ENCODE measurements around the gene SLC38A1. TPM values are rescaled to one million over a fixed set of nuclear protein-coding genes. Genes with fewer than 3 reads are reported as not detected.
A peak's percentile ranks its signal among the peaks of the same experiment; 100 is the strongest.
"Not testable (repeated sequence)": the region's sequence is repeated elsewhere in the genome, so short reads cannot be mapped to it uniquely, and the experiment has no call there.

SLC38A1 gene
- total RNA-seq, 2 donors from 2014 or later = 142 to 169 TPM

DNA sequence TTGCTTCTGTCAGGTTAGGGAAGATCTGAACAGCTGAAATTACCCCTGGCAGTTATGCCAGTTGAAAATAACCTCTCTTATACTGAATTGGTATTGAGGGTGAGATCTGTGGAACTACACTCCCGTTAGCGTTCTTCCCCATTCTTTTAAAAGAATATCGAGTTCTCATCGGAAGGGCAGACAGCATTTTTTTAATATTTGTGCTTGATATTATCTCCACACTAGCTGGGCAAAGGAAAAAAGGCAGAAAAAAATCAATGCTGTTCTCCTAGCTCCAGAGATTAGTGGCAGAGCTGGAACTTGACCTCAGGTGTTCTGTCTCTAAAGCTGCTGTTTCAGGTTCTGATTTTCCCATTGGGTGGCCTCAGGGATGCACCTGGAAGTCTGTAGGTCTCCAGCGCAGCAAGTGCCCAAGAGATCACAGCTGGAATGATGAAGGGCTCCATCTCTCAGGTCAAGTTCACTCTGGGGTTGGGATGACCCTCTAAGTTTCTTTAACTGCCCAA is 67.5 kb downstream of the SLC38A1 start:
- DNase-seq (ENCODE audit: low spot score) = no peak
- Mint-ChIP-seq H3K27ac (no peak overlapping the region), H3K36me3 (peaks cover 31% of the 10 kb centered on the region), H3K4me1 (ENCODE audit: low read depth in 2 of 2) (no peaks in the 10 kb centered on the region), H3K27me3 (no peaks in the 10 kb centered on the region), H3K4me3 (no peak overlapping the region), H3K9me3 (no peaks in the 10 kb centered on the region)
- no peak for ATAC-seq

DNA sequence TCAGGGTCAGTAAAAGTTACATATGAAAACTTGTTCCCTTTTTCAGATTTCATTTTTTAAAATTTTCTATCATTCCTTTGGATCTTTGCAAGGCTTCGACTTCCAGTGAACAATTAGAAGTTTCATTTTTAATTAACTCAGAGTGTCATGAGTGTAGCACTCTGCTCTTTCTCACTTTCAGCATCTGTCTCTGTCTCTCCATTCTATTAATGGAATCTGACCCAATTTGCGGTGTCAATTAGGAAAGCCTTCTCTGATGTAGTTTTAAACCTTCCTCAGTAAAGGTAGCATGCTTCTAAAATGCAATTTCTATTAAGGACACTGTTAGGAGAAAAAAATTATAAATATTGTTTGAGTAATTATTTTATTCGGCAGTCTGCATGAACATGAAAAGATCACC is 68.3 kb downstream of the SLC38A1 start:
- H3K27ac Mint-ChIP-seq = no peak overlapping the region
- no peaks in the 10 kb centered on the region for H3K4me1 Mint-ChIP-seq (ENCODE audit: low read depth in 2 of 2)

DNA sequence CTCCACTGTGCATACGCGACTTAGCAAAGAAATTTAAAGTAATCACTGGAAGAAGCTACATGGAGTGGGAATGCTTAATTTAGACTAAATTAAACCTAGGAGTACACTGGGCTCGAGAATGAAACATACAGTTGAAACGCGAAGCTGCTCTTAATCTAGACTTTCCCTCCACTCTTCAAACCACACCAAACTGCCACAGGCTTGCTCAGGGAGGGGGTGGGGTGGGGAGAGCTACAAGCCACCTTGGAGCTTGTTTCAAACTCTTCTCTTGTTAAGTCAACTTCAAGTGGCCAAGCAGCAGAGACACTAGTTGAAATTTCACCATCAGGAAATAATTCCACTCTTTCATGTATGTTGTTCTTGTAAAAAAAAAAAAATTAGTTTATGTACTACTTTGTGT is 69.9 kb downstream of the SLC38A1 start:
- no peaks in the 10 kb centered on the region for H3K9me3 Mint-ChIP-seq
- ATAC-seq (no peak), DNase-seq (ENCODE audit: low spot score) (no peak)
- H3K36me3 Mint-ChIP-seq = peaks cover 42% of the 10 kb centered on the region
- no peaks in the 10 kb centered on the region for H3K27me3 Mint-ChIP-seq
- H3K4me3 Mint-ChIP-seq = no peak overlapping the region
- peaks cover 0 to 5% of the 10 kb centered on the region in 2 donors for H3K4me1 Mint-ChIP-seq (ENCODE audit: low read depth in 2 of 2)
- no peak overlapping the region for H3K27ac Mint-ChIP-seq

More for the DNA sequence above, 68.3 kb downstream of the SLC38A1 start:
- H3K4me3 Mint-ChIP-seq = no peak overlapping the region
- DNase-seq (ENCODE audit: low spot score) (no peak), ATAC-seq (no peak)
- H3K36me3 Mint-ChIP-seq = peaks cover 38% of the 10 kb centered on the region
- no peaks in the 10 kb centered on the region for H3K9me3 Mint-ChIP-seq
- H3K27me3 Mint-ChIP-seq = no peaks in the 10 kb centered on the region

DNA sequence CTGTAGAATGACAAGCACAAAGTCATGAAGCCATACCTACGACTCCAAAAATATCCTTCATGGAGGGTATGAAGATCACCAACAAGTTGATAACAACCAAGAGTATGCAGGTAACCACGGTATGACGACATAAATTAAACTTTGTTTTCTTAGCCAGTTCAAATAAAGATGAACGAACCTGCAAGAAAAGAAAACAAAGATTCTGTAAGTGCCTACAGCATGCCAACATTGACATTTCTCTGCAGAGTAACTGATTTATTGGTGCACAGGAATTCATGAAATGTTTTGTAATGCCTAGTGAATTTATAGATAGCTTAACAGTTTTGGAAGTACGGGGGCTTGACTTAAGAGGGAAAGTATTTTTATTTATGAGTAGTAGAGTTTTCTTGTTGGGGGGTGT is 71.0 kb downstream of the SLC38A1 start:
- peaks cover 44% of the 10 kb centered on the region for H3K36me3 Mint-ChIP-seq
- H3K27ac Mint-ChIP-seq = no peak overlapping the region
- H3K4me1 Mint-ChIP-seq (ENCODE audit: low read depth in 2 of 2) = peaks cover 9 to 14% of the 10 kb centered on the region in 2 donors
- no peaks in the 10 kb centered on the region for H3K27me3 Mint-ChIP-seq
- ATAC-seq (no peak), DNase-seq (ENCODE audit: low spot score) (no peak)
- no peak overlapping the region for H3K4me3 Mint-ChIP-seq
- peaks cover 8% of the 10 kb centered on the region for H3K9me3 Mint-ChIP-seq

DNA sequence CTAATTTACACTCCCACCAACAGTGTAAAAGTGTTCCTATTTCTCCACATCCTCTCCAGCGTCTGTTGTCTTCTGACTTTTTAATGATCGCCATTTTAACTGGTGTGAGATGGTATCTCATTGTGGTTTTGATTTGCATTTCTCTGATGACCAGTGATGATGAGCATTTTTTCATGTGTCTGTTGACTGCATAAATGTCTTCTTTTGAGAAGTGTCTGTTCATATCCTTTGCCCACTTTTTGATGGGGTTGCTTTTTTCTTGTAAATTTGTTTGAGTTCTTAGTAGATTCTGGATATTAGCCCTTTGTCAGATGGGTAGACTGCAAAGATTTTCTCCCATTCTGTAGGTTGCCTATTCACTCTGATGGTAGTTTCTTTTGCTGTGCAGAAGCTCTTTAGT is 78.3 kb downstream of the SLC38A1 start:
- not testable (repeated sequence) for H3K27me3 Mint-ChIP-seq; DNase-seq (ENCODE audit: low spot score); ATAC-seq; H3K4me3 Mint-ChIP-seq
- Mint-ChIP-seq H3K36me3 (peaks cover 49% of the 10 kb centered on the region), H3K4me1 (ENCODE audit: low read depth in 2 of 2) (peaks cover 21 to 39% of the 10 kb centered on the region in 2 donors), H3K27ac (peak overlapping the region in 1 of 2 donors; percentile 55), H3K9me3 (peaks cover 17% of the 10 kb centered on the region)

DNA sequence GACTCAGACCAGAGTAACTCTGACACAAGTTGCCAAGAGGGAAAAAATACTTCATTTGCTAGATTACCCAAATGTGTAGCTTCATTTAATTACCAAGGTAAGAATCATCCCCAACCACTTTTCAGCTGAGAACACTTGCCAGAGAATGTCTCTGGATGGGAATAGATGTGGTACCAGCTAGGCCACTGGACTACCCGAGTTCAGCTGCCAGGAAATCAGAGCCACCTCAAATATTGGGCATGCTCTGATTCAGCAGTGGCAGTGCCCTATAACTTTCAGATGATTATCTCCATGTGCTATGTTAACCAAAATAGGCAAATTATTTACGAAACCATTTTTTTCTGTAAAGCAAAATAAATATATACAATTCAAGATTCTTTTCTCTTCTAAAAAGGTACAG is 80.7 kb downstream of the SLC38A1 start:
- peaks cover 14 to 34% of the 10 kb centered on the region in 2 donors for H3K4me1 Mint-ChIP-seq (ENCODE audit: low read depth in 2 of 2)
- peaks cover 29% of the 10 kb centered on the region for H3K36me3 Mint-ChIP-seq
- ATAC-seq (no peak), DNase-seq (ENCODE audit: low spot score) (no peak)
- H3K4me3 Mint-ChIP-seq = no peak overlapping the region
- H3K27me3 Mint-ChIP-seq = no peaks in the 10 kb centered on the region
- peak overlapping the region; percentile 31 to 81 for H3K27ac Mint-ChIP-seq
- peaks cover 12% of the 10 kb centered on the region for H3K9me3 Mint-ChIP-seq

DNA sequence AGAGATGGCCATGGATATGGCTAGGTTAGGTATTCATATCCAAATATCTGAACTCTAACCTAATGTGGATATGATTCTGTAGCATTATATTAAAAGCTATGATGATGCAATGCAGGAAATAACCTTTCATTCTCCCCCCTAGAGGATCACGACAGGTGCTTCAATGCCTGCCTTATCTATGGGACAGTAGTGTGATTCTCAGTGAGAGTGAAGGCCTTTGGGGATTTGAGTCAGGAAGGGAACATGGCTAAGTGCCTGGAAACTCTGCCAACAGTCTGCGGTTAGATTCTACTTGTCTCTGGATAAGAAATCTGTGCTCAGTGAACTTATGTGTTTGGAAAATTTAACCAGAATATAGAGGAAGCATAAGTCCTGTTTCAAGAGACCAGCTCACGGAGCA is 81.8 kb downstream of the SLC38A1 start:
- Mint-ChIP-seq H3K36me3 (peaks cover 19% of the 10 kb centered on the region), H3K9me3 (peaks cover 7% of the 10 kb centered on the region), H3K4me3 (no peak overlapping the region), H3K27me3 (no peaks in the 10 kb centered on the region), H3K27ac (peak overlapping the region; percentile 31 to 81), H3K4me1 (ENCODE audit: low read depth in 2 of 2) (peaks cover 8 to 29% of the 10 kb centered on the region in 2 donors)
- no peak for ATAC-seq
- DNase-seq (ENCODE audit: low spot score) = no peak

DNA sequence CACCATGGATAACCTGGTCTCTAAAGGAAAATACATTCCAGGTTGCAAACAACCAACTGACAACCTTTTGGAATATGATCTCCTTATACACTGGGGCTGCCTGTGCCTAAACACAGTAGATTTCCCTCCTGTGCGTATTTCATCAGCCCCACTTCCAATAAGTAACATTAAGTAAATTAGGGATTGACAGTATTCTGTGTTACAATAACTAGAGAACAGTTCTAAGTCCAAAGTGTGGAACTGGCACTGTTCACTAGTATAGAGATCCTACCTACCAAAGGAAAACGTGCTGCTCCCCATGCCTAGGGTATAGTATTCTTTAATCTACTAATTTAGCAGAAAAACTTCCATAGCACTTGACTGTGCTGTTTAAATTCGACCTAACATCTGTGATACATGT is 82.8 kb downstream of the SLC38A1 start:
- no peak overlapping the region for H3K4me3 Mint-ChIP-seq
- H3K27ac Mint-ChIP-seq = no peak overlapping the region
- no peaks in the 10 kb centered on the region for H3K9me3 Mint-ChIP-seq
- no peak for DNase-seq (ENCODE audit: low spot score)
- H3K36me3 Mint-ChIP-seq = peaks cover 10% of the 10 kb centered on the region
- ATAC-seq = no peak
- H3K4me1 Mint-ChIP-seq (ENCODE audit: low read depth in 2 of 2) = peaks cover 0 to 26% of the 10 kb centered on the region in 2 donors
- no peaks in the 10 kb centered on the region for H3K27me3 Mint-ChIP-seq

DNA sequence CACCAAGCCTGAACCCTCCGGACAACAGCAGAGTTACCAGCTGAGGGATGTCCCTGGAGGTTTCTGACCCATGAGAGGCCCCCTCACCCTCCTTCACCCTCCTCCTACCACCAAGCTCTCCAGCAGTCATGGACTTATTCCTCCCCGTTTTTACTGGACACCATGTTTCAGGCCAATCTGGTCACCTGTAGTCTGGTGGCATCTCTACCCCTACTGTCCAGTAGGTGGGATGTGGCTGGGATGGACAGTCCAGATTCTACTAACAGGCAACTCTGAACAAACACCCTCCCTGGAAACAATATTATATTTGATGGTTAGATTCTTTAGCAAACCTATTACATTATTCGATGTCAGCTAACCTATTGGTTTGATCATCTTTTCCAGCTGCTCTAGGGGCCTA is 83.2 kb downstream of the SLC38A1 start:
- H3K36me3 Mint-ChIP-seq = peaks cover 6% of the 10 kb centered on the region
- DNase-seq (ENCODE audit: low spot score) (no peak), ATAC-seq (peak in 1 of 2 donors; percentile 13)
- H3K27me3 Mint-ChIP-seq = no peaks in the 10 kb centered on the region
- H3K27ac Mint-ChIP-seq = no peak overlapping the region
- peaks cover 0 to 22% of the 10 kb centered on the region in 2 donors for H3K4me1 Mint-ChIP-seq (ENCODE audit: low read depth in 2 of 2)
- no peaks in the 10 kb centered on the region for H3K9me3 Mint-ChIP-seq
- no peak overlapping the region for H3K4me3 Mint-ChIP-seq

DNA sequence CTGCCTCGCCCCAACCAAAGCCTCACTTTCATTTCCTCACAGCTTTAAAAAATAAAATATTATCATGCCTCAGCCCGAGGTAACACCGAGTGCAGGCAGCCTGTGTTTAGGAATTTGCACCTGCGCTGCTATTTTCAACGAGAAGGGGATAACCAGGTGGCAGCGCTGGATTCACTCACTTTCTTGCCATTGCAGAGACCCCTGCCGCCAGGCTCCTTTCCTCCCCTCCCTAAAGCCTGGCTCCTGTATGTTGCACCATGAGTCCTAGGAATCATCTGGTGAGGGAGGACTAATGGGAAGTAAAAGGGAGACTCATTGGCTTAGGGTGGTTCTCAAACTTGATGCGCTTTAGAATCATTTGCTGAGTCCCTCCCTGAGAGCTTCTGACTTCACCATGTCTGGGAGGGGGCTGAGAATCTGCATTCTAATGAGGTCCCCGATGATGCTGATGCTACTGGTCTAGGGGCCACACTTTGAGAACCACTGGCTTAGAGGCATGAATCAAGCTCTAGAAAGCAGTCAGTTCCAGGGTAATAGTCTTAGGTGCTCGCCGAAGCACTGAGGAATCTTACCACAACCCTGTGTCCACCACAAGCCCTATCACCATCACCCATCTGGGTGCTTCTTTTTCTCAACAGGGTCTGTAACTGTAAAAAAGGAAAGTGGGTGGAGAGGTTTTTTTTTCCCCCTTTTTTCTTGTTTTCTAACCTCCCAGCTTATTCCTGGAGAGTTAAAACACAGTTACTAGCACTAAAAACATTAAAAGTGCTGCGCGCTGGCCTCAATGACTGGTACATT is 83.8 kb downstream of the SLC38A1 start:
- no peak overlapping the region for H3K4me3 Mint-ChIP-seq
- ATAC-seq = no peak
- peaks cover 2% of the 10 kb centered on the region for H3K36me3 Mint-ChIP-seq
- H3K9me3 Mint-ChIP-seq = no peaks in the 10 kb centered on the region
- H3K4me1 Mint-ChIP-seq (ENCODE audit: low read depth in 2 of 2) = peaks cover 6 to 22% of the 10 kb centered on the region in 2 donors
- peak overlapping the region in 1 of 2 donors; percentile 27 for H3K27ac Mint-ChIP-seq
- H3K27me3 Mint-ChIP-seq = no peaks in the 10 kb centered on the region
- no peak for DNase-seq (ENCODE audit: low spot score)

DNA sequence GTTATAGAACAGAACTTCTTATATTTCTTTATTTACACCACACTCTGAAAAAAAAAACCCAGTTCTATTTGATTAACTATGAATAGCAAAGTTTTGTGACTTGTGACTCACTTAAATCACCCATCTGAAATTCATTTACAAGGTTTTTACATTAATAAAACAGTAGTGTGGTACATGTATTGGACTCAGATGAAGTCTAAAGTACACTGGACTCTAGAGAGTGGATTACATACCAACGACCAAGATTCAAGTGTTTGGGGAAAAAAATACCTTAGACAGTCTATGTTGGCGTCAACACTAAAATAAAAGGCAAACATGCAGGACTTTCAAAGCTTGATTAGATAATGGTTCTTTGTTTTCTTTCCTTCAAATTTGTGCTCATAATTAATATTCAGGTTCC is 85.7 kb downstream of the SLC38A1 start:
- DNase-seq (ENCODE audit: low spot score) (no peak), ATAC-seq (no peak)
- H3K9me3 Mint-ChIP-seq = no peaks in the 10 kb centered on the region
- no peaks in the 10 kb centered on the region for H3K36me3 Mint-ChIP-seq
- no peaks in the 10 kb centered on the region for H3K27me3 Mint-ChIP-seq
- H3K4me1 Mint-ChIP-seq (ENCODE audit: low read depth in 2 of 2) = peaks cover 15 to 28% of the 10 kb centered on the region in 2 donors
- H3K27ac Mint-ChIP-seq = no peak overlapping the region
- H3K4me3 Mint-ChIP-seq = no peak overlapping the region

DNA sequence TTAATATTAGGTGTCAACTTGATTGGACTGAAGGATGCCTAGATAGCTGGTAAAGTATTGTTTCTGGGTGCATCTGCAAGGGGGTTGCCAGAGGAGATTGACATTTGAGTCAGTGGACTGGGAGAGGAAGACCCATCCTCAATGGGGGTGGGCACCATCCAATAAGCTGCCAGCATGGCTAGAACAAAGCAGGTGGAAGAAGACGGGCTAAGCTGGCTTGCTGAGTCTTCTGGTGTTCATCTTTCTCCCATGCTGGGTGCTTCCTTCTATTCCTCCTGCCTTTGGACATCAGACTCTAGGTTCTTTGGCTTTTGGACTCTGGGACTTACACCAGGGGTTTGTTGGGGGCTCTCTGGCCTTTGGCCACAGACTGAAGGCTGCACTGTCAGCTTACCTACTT is 87.4 kb downstream of the SLC38A1 start:
- H3K27ac Mint-ChIP-seq = peak overlapping the region in 1 of 2 donors; percentile 64
- no peak overlapping the region for H3K4me3 Mint-ChIP-seq
- no peaks in the 10 kb centered on the region for H3K9me3 Mint-ChIP-seq
- H3K36me3 Mint-ChIP-seq = no peaks in the 10 kb centered on the region
- no peak for DNase-seq (ENCODE audit: low spot score)
- no peak for ATAC-seq
- no peaks in the 10 kb centered on the region for H3K27me3 Mint-ChIP-seq
- peaks cover 20 to 24% of the 10 kb centered on the region in 2 donors for H3K4me1 Mint-ChIP-seq (ENCODE audit: low read depth in 2 of 2)

DNA sequence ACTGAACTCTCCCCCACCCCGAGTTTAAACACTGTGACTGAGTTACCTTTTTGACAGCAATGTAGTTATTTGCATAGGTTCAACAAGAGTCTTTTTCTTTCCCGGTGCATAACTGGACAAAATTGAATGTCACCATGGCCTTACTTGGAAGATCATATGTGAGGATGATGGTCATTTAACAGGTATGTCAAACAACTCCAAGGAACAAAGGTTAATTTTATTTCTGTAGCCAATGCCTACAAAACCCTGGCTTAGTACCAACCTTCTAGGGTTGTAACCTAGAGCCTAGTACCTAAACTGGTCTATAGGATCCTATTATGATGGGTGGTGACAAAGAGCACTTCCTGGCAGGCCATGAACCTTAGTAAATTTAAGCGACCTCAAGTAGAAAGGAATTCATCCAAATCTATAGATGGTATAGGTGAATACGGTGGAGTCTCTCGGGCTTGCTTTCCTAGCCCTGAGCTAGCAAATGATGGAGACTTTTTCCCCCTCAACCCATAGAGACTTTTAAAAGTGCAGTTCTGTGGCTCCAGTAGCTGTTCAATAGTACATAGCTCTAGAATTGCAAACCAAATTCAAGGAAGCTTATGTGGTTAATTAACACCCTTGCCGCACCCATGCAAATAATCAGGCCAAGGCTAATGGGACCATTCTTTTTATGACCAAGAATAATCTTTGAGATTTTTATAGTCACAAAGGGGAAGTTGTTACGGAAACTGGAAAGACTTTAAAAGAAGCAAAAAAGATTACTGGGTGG is 89.0 kb downstream of the SLC38A1 start:
- Mint-ChIP-seq H3K9me3 (no peaks in the 10 kb centered on the region), H3K36me3 (no peaks in the 10 kb centered on the region), H3K27me3 (no peaks in the 10 kb centered on the region), H3K4me3 (no peak overlapping the region), H3K4me1 (ENCODE audit: low read depth in 2 of 2) (peaks cover 20 to 24% of the 10 kb centered on the region in 2 donors), H3K27ac (peak overlapping the region; percentile 24 to 38)
- no peak for ATAC-seq
- DNase-seq (ENCODE audit: low spot score) = no peak

All from natural killer cell treated with Interleukin-12 subunit alpha and Interleukin-12 subunit beta and Interleukin-15 and Interleukin-18, amount 100 ng/mL, for 72 hours (primary cell).